Heart left ventricle (tissue), 13 donors: ENCODE measurements around the gene TXNDC8.

Source experiments
- CTCF ChIP-seq, 12 donors: fragments of 200-600 bp; sonication (generic) in 4 of 12; IDR thresholded peaks; one replicate each; pipeline versions ENCODE4 v1.5.0 to v1.8.0; 2018 to 2022; ENCODE audit warnings: antibody characterized with exemption in 12 of 12, mild to moderate bottlenecking in 5 of 12
- POLR2A ChIP-seq, 2 donors: fragments of 450-650 bp; IDR thresholded peaks; one replicate each; pipeline ENCODE4 v1.6.1; 2017; ENCODE audit warnings: antibody characterized with exemption in 2 of 2, mild to moderate bottlenecking in 2 of 2, moderate library complexity in 2 of 2
- donor health status: ischemic (EF 13 %, LVEDD 7.1; RV severe dilation, severe dysfunction).
- donor health status: DM: no; HTN: yes; CAD: no.
- donor health status: DM: no; HTN: no; CAD: no.
- donor health status: ischemic (EF 25% LVEDD 6.9; RV normal size, moderate dysfunction).
- donor health status: ischemic (EF 25% LVEDD 5.7; RV mildly dilated, moderate dysfunction).
- donor health status: ischemic (EF 35%, LVEDD 5.7; RV mildly dilated, moderate dysfunction).
- donor health status: nonischemic (EF 11% LVEDD 7.7; RV severe dilation, severe dysfunction).
- donor health status: DM: yes; HTN: yes; CAD: no.
- donor health status: PGD.
- donor health status: ischemic (EF 29% LVEDD 5.4; RV normal size, mild dysfunction).
- donor health status: nonischemic (EF 23%, LVEDD 6.1; RV moderate dilation, normal function).

- TF ChIP-seq CTCF (IDR thresholded peaks at IDR 0.05): no peak
- TF ChIP-seq POLR2A (IDR thresholded peaks at IDR 0.05): no peak
These were observed 8.9 kb downstream of the TXNDC8 start for GRCh38 chr9:110328763-110329162.
